Ishikawa (cell line): Measurements from ENCODE around the gene FIGLA.

ENCODE experiments used
- EP300 ChIP-seq: IDR thresholded peaks from 2 replicates; pipeline ENCODE4 v1.6.1; 2012; ENCODE audit warnings: borderline replicate concordance
- NFIC ChIP-seq: IDR thresholded peaks from 2 replicates; pipeline ENCODE4 v1.6.1; 2012
- TAF1 ChIP-seq: IDR thresholded peaks from 2 replicates; pipeline ENCODE4 v1.6.1; 2012; ENCODE audit warnings: low read depth, mild to moderate bottlenecking
- TCF12 ChIP-seq: IDR thresholded peaks from 2 replicates; pipeline ENCODE4 v1.6.1; 2012; ENCODE audit warnings: low read depth

GRCh38 chr2:70728128-70728527 is 62.3 kb downstream of the FIGLA start:
- TF ChIP-seq EP300 (no peak), TAF1 (no peak), TCF12 (no peak), NFIC (no peak)
